ENCODE measurements around the gene DGKI. TPM values are rescaled to one million over a fixed set of nuclear protein-coding genes. Genes with fewer than 3 reads are reported as not detected.

DGKI gene
- total RNA-seq, 1 experiment from 2014 or later = 0.15 TPM

GRCh38 chr7:137628216-137628615, 218.6 kb downstream of the DGKI start:
- H3K79me2 ChIP-seq (ENCODE audit: insufficient read depth, low read length) = no peaks in the 10 kb centered on the region
- H4K20me1 ChIP-seq (ENCODE audit: insufficient read depth) = no peaks in the 10 kb centered on the region
- DNase-seq (ENCODE audit: low read depth, low spot score) = no peak
- no peaks in the 10 kb centered on the region for H3K9me3 ChIP-seq (ENCODE audit: control insufficient read depth in 1 of 2, insufficient read depth in 1 of 2, low read depth in 1 of 2, low read length in 2 of 2)
- no peak overlapping the region for H3K4me3 ChIP-seq (replicated peaks in 1 of 2; ENCODE audit: low read depth in 1 of 2, low read length in 2 of 2)
- no peak overlapping the region for H2AFZ ChIP-seq (ENCODE audit: low read depth, low read length, poor library complexity, severe bottlenecking)
- H3K36me3 ChIP-seq (ENCODE audit: control insufficient read depth in 1 of 2, insufficient read depth in 2 of 2, low read length in 2 of 2) = no peaks in the 10 kb centered on the region
- no TSS peak for BruUV-seq (replicated peaks)
- RAD21 ChIA-PET (ENCODE audit: low non-redundant PET in 1 of 2, low total read pairs in 2 of 2, uncharacterized antibody in 2 of 2, unreplicated experiment in 2 of 2) = no interaction called here
- no peak for ATAC-seq
- no peak overlapping the region for H3K27ac ChIP-seq (ENCODE audit: low read depth, low read length)
- H3K9me2 ChIP-seq (ENCODE audit: insufficient read depth) = no peaks in the 10 kb centered on the region
- POLR2A ChIA-PET = no interaction called here
- peaks cover 11% of the 10 kb centered on the region for H3K27me3 ChIP-seq (ENCODE audit: insufficient read depth, low read length)
- no peak overlapping the region for H3K9ac ChIP-seq (ENCODE audit: low read length)
- CTCF ChIA-PET = interaction anchor here (2.2 kb wide), 1 partner anchor 22 kb away, joined by 9 read pairs; no protein-coding TSS in a partner anchor
- H3K4me1 ChIP-seq (ENCODE audit: control insufficient read depth in 1 of 2, insufficient read depth in 2 of 2, low read length in 2 of 2) = no peaks in the 10 kb centered on the region
- intact Hi-C loops (cut with micrococcal nuclease) = no loop called here
- no peak for TF ChIP-seq RAD21 (IDR thresholded peaks at IDR 0.05; ENCODE audit: low read depth)
- no peak for TF ChIP-seq ZNF274 (IDR thresholded peaks at IDR 0.05; ENCODE audit: low read depth, low read length)
- TF ChIP-seq ELF1 (IDR thresholded peaks at IDR 0.05; ENCODE audit: borderline replicate concordance, low read depth) = no peak
- no peak for TF ChIP-seq ZFX (IDR thresholded peaks at IDR 0.05)
- no peak for TF ChIP-seq MAX (IDR thresholded peaks at IDR 0.05)
- no peak for TF ChIP-seq EZH2 (IDR thresholded peaks at IDR 0.05)
- TF ChIP-seq POLR2AphosphoS5 (IDR thresholded peaks at IDR 0.05; ENCODE audit: low read depth, low read length) = no peak
- no peak for TF ChIP-seq YY1 (IDR thresholded peaks at IDR 0.05; ENCODE audit: extremely low read depth, insufficient replicate concordance, low read depth, low read length)
- no peak for TF ChIP-seq TCF7L2 (IDR thresholded peaks at IDR 0.05; ENCODE audit: borderline replicate concordance, extremely low read depth, insufficient read depth, insufficient read length)
- TF ChIP-seq CBX3 (IDR thresholded peaks at IDR 0.05; ENCODE audit: low read depth) = no peak
- TF ChIP-seq CTCF (IDR thresholded peaks at IDR 0.05 in 2 of 3, conservative IDR thresholded peaks at IDR 0.05 in 1 of 3; ENCODE audit: borderline replicate concordance in 1 of 3, insufficient read depth in 1 of 3, low read depth in 2 of 3, low read length in 2 of 3) = no peak
- no peak for TF ChIP-seq FOSL1 (IDR thresholded peaks at IDR 0.05; ENCODE audit: low read depth)
- no peak for TF ChIP-seq POLR2A (IDR thresholded peaks at IDR 0.05; ENCODE audit: borderline replicate concordance, extremely low read depth, insufficient read depth, insufficient read length)
- TF ChIP-seq SIN3A (IDR thresholded peaks at IDR 0.05; ENCODE audit: low read depth) = no peak
- TF ChIP-seq ZBTB33 (IDR thresholded peaks at IDR 0.05; ENCODE audit: extremely low read depth, insufficient replicate concordance, low read length) = no peak
- no peak for TF ChIP-seq SP1 (IDR thresholded peaks at IDR 0.05; ENCODE audit: low read depth)
- TF ChIP-seq SRF (IDR thresholded peaks at IDR 0.05; ENCODE audit: low read depth) = no peak
- no peak for TF ChIP-seq CEBPB (IDR thresholded peaks at IDR 0.05; ENCODE audit: low read depth)
- H3K4me2 ChIP-seq (ENCODE audit: low read length) = no peak overlapping the region

All from HCT116 (cell line).